ENCODE measurements around the gene PRDX5.

Gene PRDX5

DNA sequence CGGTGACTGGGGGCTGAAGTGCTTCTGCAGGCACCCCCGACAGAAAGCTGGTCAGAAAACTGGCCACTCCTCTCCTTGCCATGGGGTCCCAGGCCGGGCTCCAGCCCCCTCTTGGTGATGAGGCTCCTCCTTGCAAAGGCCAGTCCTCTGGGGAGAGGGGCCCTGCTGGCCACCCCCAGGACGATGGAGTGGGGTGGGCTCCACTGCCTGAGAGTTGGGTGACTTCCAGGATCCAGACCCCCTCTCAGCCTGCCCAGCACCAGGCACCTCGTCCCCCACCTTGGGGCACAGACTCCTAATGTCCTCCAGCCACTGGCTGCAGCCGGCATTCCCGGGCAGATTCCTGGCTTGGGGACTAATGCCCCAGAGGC lies 40.6 kb downstream of the PRDX5 start:
- no peaks in the 10 kb centered on the region for H3K9me3 ChIP-seq (ENCODE audit: insufficient read depth, low read length)
- H3F3A ChIP-seq (ENCODE audit: insufficient read depth), result no peaks in the 10 kb centered on the region
- no peaks in the 10 kb centered on the region for H4K20me1 ChIP-seq (ENCODE audit: low read depth, low read length)
- H3K9ac ChIP-seq (ENCODE audit: low read length), result peak overlapping the region; percentile 69
- no peaks in the 10 kb centered on the region for H3K79me2 ChIP-seq (ENCODE audit: insufficient read depth, low read length)
- H3K36me3 ChIP-seq (ENCODE audit: low read length), result no peaks in the 10 kb centered on the region
- H2AFZ ChIP-seq (ENCODE audit: low read depth, low read length, severe bottlenecking), result peak overlapping the region; percentile 62
- no peaks in the 10 kb centered on the region for H3K9me2 ChIP-seq (replicated peaks; ENCODE audit: insufficient read depth, low read length)
- H3K4me3 ChIP-seq (ENCODE audit: insufficient read depth, low read length, poor library complexity, severe bottlenecking), result peak overlapping the region; percentile 50
- peak overlapping the region; percentile 64 for H3K4me2 ChIP-seq (ENCODE audit: low read depth, low read length, poor library complexity, severe bottlenecking)
- no peaks in the 10 kb centered on the region for H3K27me3 ChIP-seq (ENCODE audit: low read length)
- no peak for TF ChIP-seq EZH2phosphoT487 (conservative IDR thresholded peaks at IDR 0.05; ENCODE audit: low read length)
- TF ChIP-seq, protein P1, sequence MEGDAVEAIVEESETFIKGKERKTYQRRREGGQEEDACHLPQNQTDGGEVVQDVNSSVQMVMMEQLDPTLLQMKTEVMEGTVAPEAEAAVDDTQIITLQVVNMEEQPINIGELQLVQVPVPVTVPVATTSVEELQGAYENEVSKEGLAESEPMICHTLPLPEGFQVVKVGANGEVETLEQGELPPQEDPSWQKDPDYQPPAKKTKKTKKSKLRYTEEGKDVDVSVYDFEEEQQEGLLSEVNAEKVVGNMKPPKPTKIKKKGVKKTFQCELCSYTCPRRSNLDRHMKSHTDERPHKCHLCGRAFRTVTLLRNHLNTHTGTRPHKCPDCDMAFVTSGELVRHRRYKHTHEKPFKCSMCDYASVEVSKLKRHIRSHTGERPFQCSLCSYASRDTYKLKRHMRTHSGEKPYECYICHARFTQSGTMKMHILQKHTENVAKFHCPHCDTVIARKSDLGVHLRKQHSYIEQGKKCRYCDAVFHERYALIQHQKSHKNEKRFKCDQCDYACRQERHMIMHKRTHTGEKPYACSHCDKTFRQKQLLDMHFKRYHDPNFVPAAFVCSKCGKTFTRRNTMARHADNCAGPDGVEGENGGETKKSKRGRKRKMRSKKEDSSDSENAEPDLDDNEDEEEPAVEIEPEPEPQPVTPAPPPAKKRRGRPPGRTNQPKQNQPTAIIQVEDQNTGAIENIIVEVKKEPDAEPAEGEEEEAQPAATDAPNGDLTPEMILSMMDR (IDR thresholded peaks at IDR 0.05; ENCODE audit: insufficient read depth, low read length, poor library complexity, severe bottlenecking), result no peak
- H3K27ac ChIP-seq (ENCODE audit: low read depth, low read length), result no peak overlapping the region

DNA sequence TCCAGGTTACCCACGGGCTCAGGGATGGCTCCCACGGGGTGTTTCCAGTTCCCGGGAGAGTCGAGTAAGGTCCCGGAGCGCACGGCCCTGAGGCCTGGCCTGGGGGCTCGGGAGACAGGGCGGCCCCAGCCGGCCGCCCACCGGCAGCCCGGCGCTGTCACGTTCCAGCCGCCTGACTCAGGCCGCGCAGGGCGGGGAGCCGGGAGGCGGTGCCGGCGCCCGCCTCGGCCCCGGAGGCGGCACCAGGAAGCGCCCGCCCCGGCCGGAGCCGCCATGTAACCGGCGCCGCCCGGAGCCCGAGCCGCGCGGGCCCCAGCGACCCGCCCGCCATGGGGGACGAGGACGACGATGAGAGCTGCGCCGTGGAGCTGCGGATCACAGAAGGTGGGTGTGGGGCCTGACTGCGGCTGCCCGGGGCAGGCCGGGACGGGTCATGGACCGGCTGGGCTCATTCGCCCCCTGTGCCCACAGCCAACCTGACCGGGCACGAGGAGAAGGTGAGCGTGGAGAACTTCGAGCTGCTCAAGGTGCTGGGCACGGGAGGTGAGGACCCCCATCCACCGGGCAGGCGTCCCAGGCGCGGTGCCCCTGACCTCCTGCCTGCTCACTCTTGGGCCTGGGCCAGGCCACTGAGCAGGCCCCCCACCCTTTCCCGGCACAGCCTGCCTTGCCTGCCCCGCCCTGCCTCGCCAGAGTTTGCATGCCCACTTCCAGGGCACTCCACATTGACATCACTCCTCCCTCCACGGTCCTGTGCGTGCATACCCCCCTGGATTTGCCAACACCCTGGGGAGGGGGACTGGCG lies 41.2 kb downstream of the PRDX5 start, which contains the start of gene RPS6KA4:
RPS6KA4 (plus strand) TSS at position 256 of the 805 bp plus-strand sequence; CDS start at position 330, 74 bp downstream.
- TF ChIP-seq, protein P1 (IDR thresholded peaks at IDR 0.05; ENCODE audit: insufficient read depth, low read length, poor library complexity, severe bottlenecking), result no peak
- no peak for TF ChIP-seq EZH2phosphoT487 (conservative IDR thresholded peaks at IDR 0.05; ENCODE audit: low read length)
- H3F3A ChIP-seq (ENCODE audit: insufficient read depth), result no peaks in the 10 kb centered on the region
- H3K36me3 ChIP-seq (ENCODE audit: low read length), result no peaks in the 10 kb centered on the region
- no peaks in the 10 kb centered on the region for H3K27me3 ChIP-seq (ENCODE audit: low read length)
- H3K9ac ChIP-seq (ENCODE audit: low read length), result peak within 1 kb of the TSS; percentile 69
- peak within 1 kb of the TSS; percentile 22; the same call in 1 of the 2 replicates for H3K27ac ChIP-seq (ENCODE audit: low read depth, low read length)
- no peaks in the 10 kb centered on the region for H3K79me2 ChIP-seq (ENCODE audit: insufficient read depth, low read length)
- peak within 1 kb of the TSS; percentile 62 for H2AFZ ChIP-seq (ENCODE audit: low read depth, low read length, severe bottlenecking)
- H3K9me3 ChIP-seq (ENCODE audit: insufficient read depth, low read length), result no peaks in the 10 kb centered on the region
- no peaks in the 10 kb centered on the region for H4K20me1 ChIP-seq (ENCODE audit: low read depth, low read length)
- no peaks in the 10 kb centered on the region for H3K9me2 ChIP-seq (replicated peaks; ENCODE audit: insufficient read depth, low read length)
- peak within 1 kb of the TSS; percentile 64 for H3K4me2 ChIP-seq (ENCODE audit: low read depth, low read length, poor library complexity, severe bottlenecking)
- H3K4me3 ChIP-seq (ENCODE audit: insufficient read depth, low read length, poor library complexity, severe bottlenecking), result peak within 1 kb of the TSS; percentile 50

DNA sequence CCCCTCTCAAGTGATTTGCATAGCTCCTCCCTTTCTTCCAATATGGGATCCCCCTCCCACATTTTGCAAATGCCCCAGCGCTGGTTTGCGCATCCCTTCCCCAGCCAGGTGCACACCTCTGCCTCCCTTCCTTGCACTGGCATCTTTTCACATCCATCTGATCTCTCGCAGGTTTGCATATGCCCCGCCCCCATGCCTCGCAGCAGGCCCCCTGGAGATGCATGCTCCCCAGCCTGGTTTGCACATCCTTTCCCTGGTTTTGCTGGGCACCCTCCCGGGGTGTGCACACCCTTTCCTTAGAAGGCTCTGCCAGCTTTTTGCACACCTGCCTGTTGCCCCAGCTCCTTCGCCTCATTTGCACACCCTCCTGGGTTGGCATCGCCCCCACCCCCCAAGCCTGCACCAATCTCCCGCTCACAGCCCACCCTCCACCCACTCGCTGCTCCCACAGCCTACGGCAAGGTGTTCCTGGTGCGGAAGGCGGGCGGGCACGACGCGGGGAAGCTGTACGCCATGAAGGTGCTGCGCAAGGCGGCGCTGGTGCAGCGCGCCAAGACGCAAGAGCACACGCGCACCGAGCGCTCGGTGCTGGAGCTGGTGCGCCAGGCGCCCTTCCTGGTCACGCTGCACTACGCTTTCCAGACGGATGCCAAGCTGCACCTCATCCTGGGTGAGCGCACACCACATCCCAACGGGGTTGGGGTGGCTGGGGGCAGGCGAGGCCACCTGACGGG lies 42.0 kb downstream of the PRDX5 start:
- Histone ChIP-seq H4K20me1 (ENCODE audit: low read depth, low read length) (no peaks in the 10 kb centered on the region), H3K9ac (ENCODE audit: low read length) (peak overlapping the region; percentile 69), H3K9me2 (replicated peaks; ENCODE audit: insufficient read depth, low read length) (no peaks in the 10 kb centered on the region), H3K9me3 (ENCODE audit: insufficient read depth, low read length) (no peaks in the 10 kb centered on the region), H3K4me2 (ENCODE audit: low read depth, low read length, poor library complexity, severe bottlenecking) (peak overlapping the region; percentile 64), H3F3A (ENCODE audit: insufficient read depth) (no peaks in the 10 kb centered on the region), H3K27ac (ENCODE audit: low read depth, low read length) (peak overlapping the region; percentile 22; the same call in 1 of the 2 replicates), H2AFZ (ENCODE audit: low read depth, low read length, severe bottlenecking) (no peak overlapping the region), H3K36me3 (ENCODE audit: low read length) (no peaks in the 10 kb centered on the region), H3K79me2 (ENCODE audit: insufficient read depth, low read length) (no peaks in the 10 kb centered on the region), H3K4me3 (ENCODE audit: insufficient read depth, low read length, poor library complexity, severe bottlenecking) (peak overlapping the region; percentile 50), H3K27me3 (ENCODE audit: low read length) (no peaks in the 10 kb centered on the region)
- TF ChIP-seq, protein P1 (IDR thresholded peaks at IDR 0.05; ENCODE audit: insufficient read depth, low read length, poor library complexity, severe bottlenecking), result no peak
- no peak for TF ChIP-seq EZH2phosphoT487 (conservative IDR thresholded peaks at IDR 0.05; ENCODE audit: low read length)

All from SU-DHL-6 (cell line).